Dermis blood vessel endothelial cell (primary cell): ENCODE data around the gene ATP7B. TPM values are rescaled to one million over a fixed set of nuclear protein-coding genes. Genes with fewer than 3 reads are reported as not detected.

ENCODE experiments used
- DNase-seq: peaks from one replicate; pipeline ENCODE4 v3.0.0; 2010
- total RNA-seq: library from RNA; depleted of rRNA; stranded (reverse); fragments of >200 nt; gene quantifications from 2 replicates; pipeline ENCODE4 v1.2.3, GENCODE V29; 2014

ATP7B gene
- total RNA-seq, 1 donor from 2014 or later = 6.1 TPM

DNA sequence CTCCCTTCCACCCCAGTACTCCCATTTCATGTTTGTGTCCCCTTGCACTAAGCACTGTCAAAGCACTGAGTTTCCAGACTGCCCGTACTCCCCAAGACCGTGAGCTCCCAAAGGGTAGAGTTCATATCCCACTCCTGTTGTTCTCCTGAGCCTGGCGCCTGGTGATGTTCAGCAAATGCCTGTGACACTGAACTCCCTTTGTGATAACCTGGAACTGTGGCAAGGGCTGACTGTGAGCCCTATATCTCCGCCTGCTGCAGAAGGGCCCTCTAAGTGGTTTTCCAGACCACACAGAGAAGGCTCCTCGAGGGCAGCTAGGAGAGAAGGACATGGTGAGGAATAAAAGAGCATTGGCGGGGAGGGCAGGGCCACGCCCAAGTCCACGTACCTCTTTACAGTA, 67.5 kb downstream of the ATP7B start:
- DNase-seq = no peak

- no peak for DNase-seq
Observed at GRCh38 chr13:51942189-51942588, 69.1 kb downstream of the ATP7B start.

DNA sequence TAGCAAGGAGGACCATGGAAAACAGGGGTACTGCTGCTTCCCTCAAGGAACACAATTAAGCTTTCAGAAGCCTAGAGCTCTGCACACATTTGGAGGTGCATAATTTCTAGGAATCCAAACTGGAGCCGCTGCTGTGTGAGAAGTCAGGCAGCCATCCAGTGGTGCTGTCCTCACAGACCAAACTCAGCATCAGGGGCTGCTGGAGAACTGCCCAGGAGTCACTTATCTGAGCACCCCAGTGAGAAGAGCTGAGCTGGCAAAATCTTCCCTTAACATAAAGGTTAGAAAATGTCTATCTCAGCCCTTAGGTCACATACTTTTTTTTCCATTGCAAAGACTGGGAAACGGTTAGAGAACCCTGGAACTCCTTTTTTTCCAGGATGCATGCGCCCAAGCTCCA, 72.8 kb downstream of the ATP7B start:
- DNase-seq = no peak

DNA sequence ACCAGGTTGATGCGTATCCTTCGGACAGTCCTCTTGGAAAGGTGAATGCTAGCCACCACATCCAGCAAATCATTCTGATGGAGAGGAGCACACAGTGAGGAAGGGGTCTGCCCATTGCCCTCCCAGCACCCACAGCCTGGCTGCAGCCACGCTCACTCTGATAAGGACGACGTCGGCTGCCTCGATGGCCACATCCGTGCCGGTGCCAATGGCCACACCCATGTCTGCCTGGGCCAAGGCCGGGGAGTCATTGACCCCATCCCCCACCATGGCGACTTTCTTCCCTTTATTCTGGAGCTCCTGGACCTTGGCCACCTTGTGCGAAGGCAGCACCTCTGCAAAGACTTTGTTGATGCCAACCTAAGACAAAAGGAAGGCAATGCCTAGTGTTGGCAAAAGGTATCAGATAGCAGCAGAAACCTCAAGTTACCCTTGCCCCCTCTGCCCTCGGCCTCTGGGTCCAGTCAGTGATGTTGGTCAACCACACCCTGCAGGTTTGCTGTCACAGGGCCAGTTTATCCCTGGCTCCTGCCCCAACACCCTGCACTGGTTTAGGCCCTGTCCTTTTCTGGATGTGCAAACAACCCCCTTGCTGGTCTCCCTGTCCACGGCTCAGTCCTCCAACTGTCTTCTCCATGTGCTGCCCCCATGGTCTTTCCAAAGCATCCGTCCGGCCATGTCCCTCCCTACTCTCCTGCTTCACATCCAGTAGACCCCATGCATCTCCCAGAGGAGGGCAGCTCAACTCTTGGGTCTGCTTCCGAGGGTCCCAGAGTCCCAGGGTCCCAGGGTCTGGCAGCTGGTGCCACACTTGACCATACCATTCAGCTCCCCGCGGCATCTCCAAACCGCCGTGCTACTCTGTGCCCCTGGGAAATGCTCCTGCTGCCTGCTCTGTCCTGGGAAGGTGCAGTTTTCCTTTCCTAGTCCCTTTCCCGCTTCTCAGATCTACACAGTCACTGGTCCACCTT, 73.6 kb downstream of the ATP7B start:
- DNase-seq = no peak

- DNase-seq = peak; percentile 44
Observed at GRCh38 chr13:51935326-51936171, 75.7 kb downstream of the ATP7B start.

DNA sequence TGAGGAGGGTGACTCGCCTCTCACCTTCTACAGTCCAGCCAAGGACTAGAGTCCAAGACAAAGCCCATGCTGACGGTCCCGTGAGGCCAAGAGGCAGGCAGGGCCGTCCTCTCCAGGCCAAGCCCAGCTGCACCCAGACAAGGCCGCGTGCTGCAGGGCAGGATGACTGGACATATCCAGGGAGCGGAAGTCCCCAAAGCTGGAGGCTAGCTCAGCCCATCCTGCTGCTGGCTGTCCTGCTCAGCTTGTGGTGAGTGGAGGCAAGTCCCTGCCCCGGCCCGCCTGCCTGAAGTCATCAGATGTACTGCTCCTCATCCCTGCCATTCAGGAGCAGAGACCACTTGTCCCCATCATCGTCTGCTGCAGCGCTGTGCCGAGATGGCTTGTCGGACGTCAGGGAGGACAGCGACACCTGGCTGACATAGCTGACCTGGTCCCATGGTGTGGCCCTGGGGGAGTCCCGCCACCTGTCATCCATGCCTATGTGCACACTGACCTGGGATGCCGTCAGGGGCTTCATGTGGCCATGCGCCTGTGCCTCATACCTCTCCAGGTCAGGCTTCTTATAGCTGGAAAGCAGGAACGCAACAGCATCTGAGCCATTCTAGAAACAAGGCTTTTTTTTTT, 76.7 kb downstream of the ATP7B start:
- DNase-seq = no peak

- DNase-seq = no peak
Observed at GRCh38 chr13:51933466-51934058, 77.7 kb downstream of the ATP7B start.

DNA sequence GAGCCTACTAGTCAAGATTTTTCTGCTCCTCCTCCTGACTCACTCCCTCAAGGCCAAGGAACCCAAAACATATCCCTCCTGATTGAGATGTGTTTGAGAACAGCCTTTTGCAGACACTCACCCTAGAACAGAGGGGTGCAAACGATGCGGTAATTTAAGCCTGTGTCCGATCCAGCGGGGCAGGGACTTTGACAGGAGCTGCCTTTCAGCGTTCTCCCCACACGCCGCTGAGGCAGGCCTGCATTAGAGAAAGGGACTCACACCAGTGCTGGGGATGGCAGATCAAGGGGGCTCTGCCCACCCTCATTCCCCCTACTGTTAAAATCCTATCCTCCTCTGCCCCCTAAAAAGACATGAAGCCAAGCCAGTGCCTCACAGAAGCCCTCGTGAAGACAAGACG, 79.0 kb downstream of the ATP7B start:
- no peak for DNase-seq

DNA sequence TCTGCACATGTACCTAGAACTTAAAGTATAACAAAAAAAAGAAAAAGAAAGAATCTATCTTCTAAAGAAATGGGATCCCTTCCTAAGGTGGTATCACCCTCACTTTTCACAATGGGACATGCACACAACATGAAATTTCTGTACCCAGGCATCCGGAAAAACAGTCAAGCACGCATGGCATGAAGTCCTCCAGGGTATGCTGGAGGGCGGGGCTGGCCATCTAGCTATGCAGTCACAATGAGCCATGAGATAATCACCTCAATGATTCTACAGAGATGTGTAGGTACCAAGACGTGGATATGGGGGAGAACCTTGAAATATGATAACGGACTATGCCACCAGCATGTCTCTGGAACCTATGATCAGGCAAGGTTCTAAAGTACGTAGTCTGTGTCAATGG, 79.6 kb downstream of the ATP7B start:
- no peak for DNase-seq

DNA sequence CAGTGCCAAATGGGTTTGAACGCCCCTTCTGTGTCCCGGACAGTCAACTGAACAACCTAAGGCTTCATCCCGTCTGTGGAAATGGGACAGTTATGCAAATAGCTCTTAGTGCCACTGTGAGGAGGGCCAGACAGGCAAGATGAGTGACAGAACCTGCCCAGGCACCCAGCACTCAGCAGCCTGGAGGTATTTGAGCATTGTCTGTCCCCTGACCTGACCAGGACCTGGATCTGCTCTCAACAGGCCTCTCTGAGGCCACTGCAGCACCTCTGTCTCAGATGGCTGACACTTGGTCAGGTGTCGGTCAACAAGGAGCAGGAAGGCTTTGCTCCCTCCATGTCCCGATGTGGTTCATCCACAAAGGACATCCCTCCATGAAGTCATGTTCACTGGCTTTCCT, 81.6 kb downstream of the ATP7B start:
- no peak for DNase-seq

DNA sequence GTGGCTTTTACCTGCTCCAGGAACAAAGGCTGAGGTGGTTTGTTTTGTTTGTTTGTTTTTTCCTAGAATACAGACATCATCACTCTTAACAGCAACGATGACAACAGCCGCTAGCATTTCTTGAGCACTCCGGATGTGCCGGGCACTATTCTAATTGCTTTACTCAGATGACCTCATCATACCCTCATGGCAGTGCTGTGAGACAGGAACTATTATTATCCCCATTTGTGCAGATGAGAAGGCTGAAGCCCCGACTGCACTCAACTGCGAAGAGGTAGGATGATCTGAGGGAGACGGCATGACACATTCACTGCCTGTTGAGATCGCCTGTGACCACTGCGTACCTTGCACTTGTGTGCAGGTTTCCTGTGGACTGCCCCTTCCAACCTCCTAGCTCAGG, 83.0 kb downstream of the ATP7B start:
- DNase-seq = peak; percentile 3

DNA sequence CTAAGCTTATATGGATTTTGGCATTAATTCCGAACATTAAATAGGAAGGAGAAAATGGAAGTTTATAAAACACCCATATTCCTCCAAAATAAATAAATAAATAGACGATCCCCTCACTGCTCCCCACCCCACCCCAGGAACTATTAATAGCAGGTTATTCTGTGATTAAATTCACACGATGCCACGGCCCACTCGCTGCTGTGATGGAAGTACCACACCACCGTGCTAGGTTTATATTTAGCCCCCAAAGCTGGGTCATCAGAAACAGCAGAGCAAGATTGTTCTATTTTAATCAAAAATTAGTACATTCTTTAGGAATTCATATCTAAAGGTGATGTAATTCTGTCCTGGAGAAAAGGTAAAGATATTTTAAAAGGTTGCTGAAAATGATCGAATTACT, 84.1 kb downstream of the ATP7B start:
- DNase-seq = no peak

GRCh38 chr13:51926528-51926885, 84.7 kb downstream of the ATP7B start:
- no peak for DNase-seq

- DNase-seq = no peak
Observed at GRCh38 chr13:51925865-51926527, 85.3 kb downstream of the ATP7B start.

DNA sequence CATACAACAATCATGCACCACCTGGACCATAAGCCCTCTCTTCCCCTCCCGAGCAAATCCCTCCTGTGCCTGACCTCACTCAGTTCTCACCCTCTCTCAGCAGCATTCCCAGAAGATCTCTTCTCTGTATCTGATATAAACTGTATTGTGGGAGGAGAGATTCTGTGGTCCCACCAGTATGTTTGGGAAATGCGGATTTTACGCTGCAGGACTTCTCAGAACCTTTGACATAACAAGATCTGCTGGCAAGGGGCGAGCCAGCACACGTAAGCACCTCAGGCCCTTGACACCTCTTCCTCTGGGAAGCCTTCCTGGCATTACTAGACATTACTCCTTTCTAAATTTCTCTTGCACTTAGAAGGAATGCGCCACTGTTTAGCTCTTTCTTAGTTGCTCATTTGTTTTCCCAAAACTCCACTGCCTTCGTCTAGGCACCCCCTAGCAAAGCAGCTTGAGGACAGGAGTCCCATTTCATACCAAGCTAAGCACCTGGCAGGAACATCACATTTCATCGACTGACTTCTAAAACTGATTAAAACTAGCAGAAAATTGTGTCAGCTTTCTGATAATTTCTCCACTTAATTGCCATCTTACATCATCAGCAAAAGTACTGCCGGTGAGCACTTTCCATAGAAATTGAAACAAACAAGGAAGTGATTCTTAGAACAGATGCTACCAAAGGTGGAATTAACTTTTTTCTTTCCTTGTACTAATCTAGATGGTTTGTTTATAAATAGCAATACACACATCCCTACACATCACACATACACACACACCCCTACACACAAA, 86.3 kb downstream of the ATP7B start:
- DNase-seq = no peak

DNA sequence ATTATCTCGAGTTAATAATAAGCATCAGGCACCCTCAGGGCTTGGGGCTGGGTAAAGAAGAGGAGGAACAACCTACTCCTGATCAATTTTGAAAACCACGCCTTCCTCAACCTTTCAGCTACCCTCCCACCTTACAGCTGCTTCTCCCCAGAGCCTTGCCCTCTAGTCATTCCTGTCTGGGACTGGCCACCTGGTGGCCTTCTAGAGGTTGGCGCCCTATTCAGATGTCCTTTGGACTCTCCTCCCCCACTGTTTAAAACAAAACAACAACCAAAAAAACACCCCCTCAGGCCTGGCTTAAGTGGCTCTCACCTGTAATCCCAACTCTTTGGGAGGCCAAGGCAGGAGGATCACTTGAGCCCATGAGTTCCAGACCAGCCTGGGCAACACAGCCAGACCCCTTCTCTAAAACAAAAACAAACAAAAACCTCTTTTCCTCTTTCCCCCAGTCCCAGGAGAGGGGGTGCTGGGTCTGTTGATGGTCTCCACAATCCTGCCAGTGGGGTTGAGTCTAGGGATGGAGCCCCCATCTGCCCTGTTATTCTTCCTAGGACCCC, 87.2 kb downstream of the ATP7B start:
- peak; percentile 9 for DNase-seq

- no peak for DNase-seq
Observed at GRCh38 chr13:51922771-51923480, 88.3 kb downstream of the ATP7B start.

GRCh38 chr13:51921790-51922740, 89.2 kb downstream of the ATP7B start:
- no peak for DNase-seq

DNA sequence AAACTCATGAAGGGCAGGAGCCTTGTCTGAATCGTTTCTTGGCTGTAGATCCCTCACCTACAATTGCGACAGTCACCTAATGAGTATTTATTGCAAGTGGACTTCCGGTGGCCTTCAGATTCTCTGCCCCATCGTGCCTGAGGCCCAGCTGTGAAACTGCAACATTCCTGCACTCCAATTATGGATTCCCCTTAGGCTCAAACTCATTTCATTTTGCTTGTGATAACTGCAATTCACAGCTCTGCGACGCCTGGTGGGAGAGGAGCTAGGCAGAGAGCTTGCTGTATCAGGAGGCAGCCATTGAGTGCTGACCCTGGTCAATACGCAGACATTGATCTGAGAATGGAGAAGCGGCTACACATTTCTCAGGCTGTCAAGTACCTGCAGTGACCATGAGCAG, 90.5 kb downstream of the ATP7B start:
- no peak for DNase-seq
